GM19395 (cell line): ENCODE measurements around the gene ITFG1.
"Not testable (repeated sequence)": the region's sequence is repeated elsewhere in the genome, so short reads cannot be mapped to it uniquely, and the experiment has no call there.

Experiments
- ATAC-seq: cut with Tn5 transposase; IDR thresholded peaks from one replicate; pipeline ENCODE4 v1.9.1; 2021; ENCODE audit warnings: mild to moderate bottlenecking, moderate library complexity; ENCODE audit not compliant: unreplicated experiment

ITFG1 gene

DNA sequence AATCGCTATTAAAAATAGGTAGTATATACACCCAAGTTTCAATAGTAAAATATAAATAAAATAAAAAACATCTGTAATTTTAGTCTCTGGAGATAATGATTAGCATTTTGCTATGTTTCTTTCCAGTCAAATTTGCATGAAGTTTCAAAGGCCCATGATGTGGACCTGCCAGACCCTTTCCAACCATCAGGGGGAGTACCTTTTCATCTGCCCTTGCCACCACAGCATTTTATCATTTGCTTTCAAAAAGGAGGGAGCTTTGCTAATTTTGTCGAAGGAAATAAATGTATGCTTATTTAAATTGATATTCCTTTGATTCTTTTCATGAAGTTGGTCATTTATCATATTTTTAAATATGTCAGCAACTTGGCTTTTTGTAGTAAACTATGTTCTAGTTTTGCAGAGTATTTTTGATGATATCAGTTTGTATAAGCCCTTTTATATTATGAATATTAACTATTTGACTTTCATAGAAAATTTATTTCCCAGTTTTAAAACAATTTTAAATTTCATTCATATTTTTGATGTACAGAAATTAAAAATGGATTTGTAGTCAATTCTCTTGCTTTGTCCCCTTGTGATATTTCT is 201.9 kb downstream of the ITFG1 start:
- ATAC-seq = no peak

DNA sequence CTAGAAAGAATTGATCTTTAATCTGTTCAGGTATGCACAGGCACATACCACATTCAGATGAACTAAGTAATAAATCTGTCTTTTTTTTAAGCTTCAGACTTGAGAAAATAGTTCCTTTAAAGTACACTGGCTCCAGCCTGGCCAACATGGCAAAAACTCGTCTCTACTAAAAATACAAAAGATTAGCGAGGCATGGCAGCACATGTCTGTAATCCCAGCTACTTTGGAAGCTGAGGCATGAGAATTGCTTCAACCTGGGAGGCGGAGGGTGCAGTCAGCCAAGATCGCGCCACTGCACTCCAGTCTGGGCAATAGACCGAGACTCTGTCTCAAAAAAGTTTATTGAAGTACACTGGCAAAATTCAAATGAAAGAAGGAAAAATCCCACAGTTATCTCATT is 206.1 kb downstream of the ITFG1 start:
- ATAC-seq = no peak

DNA sequence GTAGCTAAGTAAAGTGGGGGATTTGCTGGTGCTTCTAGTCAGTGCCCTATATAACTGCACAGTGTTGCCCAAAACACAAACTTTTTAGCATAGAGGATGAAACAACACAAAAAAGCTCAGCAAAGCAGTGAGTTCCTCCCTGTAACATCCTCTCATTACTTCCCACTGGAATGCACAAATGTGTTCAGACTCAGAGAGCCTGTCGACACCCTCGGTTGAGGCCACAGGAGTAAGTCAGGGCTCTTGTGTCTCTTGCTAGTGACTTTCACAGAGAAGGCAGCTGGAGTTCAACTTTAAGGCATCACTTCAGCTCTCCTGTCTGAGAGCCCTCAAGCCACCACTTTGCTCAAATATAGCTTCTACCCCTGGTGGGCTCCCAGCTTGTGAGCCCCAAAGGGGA is 209.9 kb downstream of the ITFG1 start:
- ATAC-seq = no peak

DNA sequence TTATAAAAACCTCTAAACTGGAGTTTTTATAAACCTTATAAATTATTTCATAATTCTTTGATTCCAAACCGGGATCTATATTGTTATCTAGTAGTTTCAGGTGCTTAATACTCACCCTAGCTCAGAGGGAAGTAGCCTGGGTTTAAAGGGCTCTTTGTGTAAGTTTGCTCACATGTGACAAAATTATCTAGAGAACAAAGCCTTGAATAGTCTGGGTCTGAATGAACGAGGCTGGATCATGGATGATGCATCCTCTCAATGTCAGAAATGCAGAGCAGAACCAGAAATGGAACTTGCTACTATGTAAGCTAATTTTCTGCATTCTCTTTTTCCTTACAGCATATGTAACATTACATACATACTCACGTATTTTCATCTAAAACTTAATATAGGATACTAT is 213.2 kb downstream of the ITFG1 start:
- no peak for ATAC-seq

DNA sequence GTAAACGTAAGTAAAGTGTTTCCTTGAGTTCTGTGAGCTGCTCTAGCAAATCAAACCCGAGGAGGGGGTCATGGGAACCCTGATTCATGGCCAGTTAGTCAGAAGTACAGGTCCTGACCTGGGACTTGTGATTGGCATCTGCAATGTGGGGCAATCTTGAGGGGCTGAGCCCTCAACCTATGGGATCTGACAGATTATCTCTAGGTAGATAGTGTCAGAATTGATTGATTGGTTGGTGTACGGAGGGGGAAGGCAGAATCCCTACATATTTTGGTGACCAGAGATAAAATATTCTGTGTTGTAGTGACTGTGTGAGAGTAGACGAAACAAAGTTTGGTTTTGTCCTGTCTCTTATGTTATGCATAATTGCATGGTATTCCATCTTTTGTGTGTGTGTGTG is 216.7 kb downstream of the ITFG1 start:
- ATAC-seq = no peak

DNA sequence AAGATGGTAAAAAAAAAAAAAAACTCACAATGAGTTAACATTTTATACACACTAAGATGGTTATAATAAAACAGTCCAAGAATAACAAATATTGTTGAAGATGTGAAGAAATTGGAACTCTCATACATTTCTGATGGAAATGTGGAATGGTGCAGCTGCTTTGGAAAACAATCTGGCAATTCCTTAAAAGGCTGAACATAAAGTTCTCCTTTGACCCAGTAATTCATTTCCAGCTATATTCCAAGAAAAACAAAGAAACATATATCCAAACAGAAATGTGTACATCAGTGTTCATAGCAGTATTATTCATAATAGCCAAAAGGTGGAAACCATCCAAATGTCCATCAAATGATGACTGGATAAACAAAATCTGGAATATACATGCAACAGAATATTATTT is 219.8 kb downstream of the ITFG1 start:
- ATAC-seq = no peak

DNA sequence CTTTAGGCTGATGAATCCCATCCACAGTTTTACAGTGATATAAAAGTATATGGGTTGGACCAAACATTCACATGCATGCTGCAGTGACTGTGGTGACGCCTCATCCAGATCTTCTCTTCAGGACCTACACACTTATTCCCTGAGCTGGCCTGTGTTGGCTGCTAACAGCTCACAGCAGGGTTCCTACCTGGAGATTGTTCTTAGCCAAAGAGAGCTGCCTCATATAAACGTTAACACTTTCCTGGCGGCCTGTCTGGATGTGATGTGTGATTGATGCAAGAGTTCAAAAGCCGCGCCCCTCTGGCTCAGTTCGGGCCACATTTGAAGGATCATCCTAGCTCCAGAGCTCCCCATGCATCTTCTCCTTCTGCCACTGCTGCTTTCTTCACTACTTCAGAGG is 224.1 kb downstream of the ITFG1 start:
- no peak for ATAC-seq

DNA sequence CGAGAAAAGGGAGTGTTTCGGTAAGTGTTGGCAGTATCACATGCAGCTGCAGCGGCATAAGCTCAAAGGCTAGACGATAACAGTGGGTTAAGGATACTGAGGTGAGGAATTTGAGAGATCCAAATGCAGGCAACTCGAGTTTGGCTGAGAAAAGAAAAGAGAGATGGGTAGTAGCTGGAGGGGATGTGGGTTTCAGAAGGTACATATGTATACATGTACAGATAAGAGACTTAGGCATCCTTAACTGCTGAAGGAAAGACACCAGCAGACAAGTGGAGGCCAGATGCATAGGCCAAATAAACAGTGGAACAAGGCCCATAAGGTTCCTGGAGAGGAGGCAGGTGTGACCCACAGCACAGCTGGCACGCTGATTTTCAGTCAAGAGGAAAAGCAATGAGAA is 230.6 kb downstream of the ITFG1 start:
- no peak for ATAC-seq

DNA sequence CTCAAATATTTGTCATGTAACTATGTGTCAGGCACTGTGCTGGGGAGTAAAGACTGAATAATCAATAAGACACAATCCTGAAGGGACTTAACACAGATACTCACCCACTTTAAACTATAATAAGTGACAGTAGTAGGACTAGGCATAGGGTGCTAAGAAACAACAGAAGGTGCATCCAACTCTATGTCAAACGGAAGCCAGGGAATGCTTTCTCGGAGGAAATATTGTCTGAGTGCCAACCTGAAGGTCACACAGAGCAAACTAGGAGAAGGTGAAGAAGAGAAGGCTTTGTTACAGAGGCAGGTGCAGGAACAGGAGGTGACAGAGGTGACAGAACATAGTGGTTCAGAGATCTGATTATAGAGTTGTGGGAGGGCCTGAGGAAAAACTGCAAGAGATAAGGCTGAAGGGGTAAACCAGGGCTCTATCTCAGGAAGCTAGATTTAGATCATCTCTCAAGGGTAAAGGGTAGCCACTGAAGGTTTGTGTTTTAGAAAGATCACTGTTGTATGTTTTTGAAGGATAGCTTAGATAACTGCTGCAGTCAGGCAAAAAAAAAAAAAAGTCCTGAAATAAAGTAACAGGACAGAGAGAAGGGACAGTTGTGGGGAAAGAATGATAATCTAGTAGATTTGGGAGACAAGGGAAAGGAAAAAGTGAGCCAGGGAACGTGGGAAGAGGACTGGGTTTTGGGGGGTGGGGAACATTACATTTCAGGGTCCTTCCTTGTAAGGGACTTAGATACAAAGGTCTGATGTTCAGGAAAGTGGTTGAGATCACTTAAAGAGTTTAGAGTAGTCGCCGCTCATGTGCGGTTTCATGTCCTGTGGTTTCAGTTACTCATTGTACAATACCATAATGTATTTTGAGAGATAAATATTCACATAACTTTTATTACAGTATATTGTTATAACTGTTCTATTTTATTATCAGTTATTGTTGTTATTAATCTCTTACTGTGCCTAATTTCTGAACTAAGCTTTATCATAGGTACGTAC is 231.5 kb downstream of the ITFG1 start:
- ATAC-seq = no peak

DNA sequence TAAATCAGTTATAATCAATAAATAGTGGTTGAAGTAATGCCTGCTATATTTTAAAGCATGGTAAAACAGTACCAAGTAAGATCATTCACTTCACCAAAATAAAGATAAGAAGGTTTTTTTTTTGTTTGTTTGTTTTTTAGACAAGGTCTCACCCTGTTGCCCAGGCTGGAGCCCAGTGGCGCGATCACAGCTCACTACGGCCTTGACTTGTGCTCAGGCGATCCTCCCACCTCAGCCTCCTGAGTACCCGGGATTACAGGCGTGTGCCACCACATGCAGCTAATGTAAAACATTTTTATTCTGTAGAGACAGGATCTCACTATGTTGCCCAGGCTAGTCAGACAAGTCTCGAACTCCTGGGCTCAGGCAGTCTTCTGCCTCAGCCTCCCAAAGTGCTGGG is 232.6 kb downstream of the ITFG1 start:
- no peak for ATAC-seq

DNA sequence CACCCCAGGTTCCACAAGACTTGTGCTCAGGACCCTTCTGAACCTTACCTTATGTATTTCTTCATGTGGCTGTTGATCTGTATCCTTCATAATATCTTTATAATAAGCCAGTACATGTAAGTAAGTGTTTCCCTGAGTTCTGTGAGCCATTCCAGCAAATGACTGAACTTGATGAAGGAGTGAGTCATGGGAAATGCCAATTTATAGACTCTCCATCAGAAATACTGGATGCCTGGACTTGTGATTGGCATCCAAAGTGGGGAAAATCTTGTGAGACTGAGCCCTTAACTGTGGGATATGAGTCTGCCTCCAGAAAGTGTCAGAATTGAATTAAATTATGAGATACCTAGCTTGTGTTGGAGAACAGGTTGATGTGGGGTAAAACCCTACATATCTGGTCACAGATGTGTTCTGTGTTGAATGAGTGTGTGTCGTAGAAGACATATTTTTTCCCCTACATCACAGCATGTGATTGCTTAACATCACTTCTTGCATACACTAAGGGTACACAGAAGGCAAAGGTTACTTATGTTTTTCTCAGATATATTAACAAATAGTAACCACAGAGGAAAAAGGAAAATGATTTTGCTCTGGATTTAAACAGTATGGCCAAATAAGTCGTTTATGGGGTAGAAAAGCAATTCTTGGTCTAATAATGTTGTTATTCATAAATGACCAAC is 247.0 kb downstream of the ITFG1 start:
- no peak for ATAC-seq

DNA sequence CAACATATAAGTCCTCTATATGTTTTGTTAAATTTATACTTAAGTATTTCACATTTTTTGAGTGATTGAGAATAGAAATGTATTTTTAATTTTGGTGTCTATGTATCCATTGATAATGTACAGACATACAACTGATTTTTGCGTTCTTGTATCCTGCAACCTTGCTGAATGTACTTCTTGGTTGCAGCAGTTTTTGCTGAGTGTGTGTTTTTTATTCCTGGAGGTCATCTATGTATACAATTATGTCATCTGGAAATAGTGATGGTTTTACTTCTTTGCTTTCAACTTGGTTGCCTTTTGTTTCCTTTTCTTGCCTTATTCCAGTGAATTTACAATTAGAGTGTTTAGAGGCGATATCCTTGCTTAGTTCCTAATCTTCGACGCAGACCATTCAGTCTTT is 249.6 kb downstream of the ITFG1 start:
- no peak for ATAC-seq

DNA sequence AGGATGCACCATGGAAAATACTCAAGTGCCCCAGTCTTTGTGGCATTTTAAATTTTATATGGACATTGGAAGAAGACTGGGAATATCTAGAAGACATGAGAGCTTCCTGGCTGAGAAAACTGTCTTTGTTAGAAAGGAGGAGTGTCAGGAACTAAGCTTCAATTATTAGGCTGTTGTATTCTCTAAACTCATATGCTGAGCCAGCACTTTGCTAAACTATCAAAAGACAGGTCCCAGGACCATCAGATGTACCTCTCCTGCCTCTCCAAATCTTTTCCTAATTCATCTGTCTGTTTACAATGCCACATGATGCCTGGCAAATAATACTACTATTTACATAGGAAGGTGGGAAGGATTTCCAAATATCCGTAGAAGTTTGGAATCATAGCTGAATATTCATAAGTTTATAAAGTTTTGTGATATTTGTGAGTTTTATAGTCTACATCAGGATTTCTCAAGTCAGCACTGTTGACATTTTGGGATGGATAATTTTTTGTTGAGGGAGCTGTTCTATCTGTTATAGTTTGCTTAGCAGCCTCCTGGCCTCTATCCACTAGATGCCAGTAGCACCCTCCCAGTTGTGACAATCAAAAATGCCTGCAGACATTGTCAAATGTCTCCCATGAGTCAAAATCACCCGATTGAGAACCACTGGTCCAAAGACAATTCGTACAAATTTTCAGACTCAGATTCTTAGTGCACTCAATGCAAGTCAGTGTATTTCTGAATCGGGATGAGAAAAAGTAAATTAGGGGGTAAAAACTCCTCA is 255.9 kb downstream of the ITFG1 start:
- ATAC-seq = no peak

DNA sequence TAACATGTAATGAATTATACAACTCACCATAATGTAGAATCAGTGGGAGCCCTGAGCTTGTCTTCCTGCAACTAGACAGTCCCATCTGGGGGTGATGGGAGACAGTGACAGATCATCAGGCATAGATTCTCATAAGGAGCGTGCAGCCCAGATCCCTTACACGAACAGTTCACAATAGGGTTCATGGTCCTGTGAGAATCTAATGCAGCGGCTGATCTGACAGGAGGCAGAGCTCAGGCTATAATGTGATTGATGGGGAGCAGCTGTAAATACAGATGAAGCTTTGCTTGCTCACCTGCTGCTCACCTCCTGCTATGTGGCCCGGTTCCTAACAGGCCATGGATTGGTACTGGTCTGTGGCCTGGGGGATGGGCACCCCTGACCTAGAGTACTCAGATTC is 257.4 kb downstream of the ITFG1 start:
- not testable (repeated sequence) for ATAC-seq

DNA sequence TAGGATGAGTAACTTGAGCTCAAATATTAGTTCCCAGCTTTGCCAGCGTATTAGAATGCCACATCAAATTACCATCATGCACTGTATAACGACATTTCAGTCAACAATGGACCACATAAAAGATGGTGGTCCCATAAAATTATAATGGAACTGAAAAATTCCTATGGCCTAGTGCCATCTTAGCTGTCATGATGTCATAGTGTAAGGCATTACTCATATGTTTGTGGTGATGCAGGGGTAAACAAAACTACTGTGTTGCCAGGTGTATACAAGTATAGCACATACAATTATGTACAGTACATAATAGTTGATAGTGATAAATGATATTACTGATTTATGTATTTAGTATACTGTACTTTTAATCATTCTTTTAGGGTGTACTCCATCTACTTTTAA is 262.7 kb downstream of the ITFG1 start:
- no peak for ATAC-seq

DNA sequence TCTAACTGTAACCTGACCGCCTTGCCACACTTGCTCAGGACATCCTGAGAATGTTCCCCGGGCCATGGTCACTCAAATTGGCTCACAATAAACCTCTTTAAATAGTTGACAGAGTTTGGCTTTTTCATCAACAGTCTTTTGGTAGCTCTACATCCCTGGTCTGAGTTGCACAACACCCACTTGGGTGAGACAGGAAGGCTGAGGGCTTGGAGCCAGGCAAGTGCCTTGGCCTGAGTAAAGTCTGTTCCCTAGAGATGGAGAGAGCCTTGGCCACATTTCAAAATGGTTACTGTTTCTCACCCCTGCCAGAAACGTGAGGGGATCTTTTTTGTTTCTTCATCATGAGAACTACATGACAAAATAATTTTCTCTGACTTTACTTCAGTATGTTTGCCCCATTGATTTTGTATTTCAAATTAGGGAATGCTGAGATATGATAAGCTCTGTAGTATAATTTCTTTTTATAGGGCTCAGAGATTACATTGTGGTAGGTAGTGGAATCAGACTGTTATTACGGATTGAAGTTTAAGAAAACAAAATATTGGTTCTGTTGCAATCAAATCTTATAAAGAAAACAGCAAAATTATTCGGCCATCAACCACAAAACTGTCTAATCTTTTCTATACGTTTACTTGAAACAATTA is 263.2 kb downstream of the ITFG1 start:
- ATAC-seq = no peak

DNA sequence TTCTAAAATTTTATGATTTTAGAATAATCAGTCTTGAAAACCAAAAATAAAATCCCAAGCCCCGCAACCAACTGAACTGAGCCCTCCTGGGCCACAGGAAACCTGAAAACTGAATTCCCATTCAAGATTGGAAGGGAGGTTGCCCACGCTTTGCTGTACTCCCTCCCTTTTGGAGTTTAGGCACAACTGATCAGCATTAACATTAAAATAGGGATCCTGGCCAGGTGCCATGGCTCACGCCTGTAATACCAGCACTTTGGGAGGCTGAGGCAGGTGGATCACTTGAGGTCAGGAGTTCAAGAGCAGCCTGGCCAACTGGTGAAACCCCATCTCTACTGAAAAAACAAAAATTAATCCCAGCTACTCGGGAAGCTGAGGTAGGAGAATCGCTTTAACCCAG is 264.4 kb downstream of the ITFG1 start:
- no peak for ATAC-seq

DNA sequence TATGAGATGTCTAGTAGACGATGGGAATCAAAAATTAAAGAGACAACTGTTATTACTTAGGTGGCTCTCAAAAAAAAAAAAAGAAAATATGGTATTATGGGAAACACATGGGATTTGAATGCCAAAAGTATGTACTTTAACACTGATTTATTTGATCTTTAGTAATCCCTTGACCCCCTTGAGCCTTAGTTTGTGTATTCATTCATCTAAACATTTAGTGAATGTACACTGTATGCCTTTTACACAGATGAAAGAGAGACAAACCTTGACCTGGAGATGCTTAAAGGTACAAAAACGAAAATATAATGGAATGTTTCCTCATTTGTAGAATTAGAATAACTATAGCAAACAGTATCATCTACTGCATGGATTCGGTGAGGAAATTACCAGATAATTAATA is 278.5 kb downstream of the ITFG1 start:
- ATAC-seq = no peak

DNA sequence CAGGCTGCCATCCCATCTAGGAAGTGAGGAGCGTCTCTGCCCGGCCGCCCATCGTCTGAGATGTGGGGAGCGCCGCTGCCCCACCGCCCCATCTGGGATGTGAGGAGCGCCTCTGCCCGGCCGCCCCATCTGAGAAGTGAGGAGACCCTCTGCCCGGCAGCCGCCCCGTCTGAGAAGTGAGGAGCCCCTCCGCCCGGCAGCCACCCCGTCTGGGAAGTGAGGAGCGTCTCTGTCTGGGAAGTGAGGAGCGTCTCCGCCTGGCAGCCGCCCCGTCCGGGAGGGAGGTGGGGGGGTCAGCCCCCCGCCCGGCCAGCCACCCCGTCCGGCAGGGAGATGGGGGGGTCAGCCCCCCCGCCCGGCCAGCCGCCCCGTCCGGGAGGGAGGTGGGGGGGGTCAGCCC is 279.8 kb downstream of the ITFG1 start:
- not testable (repeated sequence) for ATAC-seq

DNA sequence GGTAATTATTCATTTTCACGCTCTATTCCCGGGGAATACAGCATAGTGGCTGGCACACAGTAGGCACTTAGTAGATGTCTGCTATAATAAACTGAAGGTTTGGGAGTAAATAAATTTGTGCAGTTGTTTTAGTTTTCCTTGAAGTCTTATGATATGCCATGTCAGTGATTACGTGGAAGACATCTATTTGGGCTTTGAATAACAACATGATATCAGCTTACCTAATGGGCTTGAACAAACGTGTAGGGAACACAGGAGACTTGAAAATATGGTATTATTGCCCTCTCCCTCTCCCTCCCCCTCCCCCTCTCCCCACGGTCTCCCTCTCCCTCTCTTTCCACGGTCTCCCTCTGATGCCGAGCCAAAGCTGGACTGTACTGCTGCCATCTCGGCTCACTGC is 280.8 kb downstream of the ITFG1 start:
- ATAC-seq = no peak

DNA sequence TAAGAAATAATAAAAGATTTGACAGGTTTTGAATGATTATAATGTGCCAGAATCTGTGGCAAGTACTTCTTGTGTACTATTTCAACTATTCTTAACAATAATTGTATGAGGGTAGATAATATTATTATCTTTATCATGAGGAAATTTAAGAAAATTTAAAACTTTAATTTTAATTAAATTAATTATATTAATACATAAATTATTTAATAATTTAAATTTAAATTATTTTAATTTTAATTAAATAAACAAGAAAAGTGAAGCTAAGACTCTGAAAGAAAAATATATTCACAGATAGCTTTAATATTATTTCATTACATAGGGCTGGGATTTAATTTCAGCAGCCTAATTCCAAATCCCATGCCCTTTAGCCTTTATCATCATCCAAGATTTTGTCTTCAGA is 285.7 kb downstream of the ITFG1 start:
- ATAC-seq = no peak
